ENCODE results near the gene SKI. TPM values are rescaled to one million over a fixed set of nuclear protein-coding genes. Genes with fewer than 3 reads are reported as not detected.

Gene SKI
- total and polyA plus RNA-seq, 9 of the 15 experiments (the other 6 are each of a cell fraction or from before 2014, with no cell fraction given), result 0.10 to 60.5 (median 4.6) TPM

DNA sequence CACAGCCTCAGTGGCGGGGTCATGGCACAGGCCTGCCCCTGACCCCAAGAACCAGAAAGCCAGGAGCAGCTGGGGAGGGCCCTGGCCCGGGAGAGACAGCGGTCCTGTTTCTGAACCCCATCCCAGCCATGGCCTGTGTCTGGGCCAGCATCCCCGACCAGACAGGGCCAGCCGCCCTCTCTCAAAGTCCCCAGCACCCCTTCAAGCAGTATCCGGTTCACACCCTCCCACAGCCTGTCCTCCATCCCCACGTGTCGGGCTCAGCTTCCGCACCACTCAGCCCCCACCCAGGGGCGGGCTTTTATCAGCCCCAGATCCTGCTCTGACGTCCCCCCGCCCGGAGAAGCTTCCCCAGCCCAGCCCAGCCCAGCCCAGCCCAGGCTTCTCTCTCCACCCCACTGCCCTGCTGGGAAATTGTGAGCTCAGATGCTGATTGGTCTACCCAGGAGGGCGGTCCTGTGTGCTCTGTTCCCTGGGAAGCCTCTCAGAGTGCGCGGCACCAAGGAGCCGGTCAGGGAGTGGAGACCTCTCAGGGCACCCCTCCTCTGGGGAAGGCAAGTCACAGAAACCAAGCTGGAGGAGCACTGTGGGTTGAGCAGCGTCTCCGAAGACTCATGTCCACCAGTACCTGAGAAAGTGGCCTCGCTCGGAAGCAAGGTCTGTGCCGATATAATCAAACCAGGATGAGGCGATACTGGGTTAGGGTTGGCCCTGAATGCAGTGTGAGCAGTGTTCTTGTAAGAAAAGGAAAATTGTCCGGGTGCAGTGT is 28.9 kb upstream of the SKI start (continued):
- peak; percentile 37; the same call in 1 of the 2 replicates for TF ChIP-seq BHLHE40 (IDR thresholded peaks at IDR 0.05; ENCODE audit: low read length)
- TF ChIP-seq PREB (CRISPR knock-in tag; IDR thresholded peaks at IDR 0.05), result no peak
- TF ChIP-seq RBBP5 (IDR thresholded peaks at IDR 0.05; ENCODE audit: borderline replicate concordance, insufficient read depth, low read length, poor library complexity, severe bottlenecking), result peak; percentile 23
- TF ChIP-seq ZNF133 (CRISPR knock-in tag; IDR thresholded peaks at IDR 0.05), result 0 out of 2 replicates have a peak, but pooled peaks have one; percentile 43
- no peak for TF ChIP-seq PBX2 (CRISPR knock-in tag; IDR thresholded peaks at IDR 0.05; ENCODE audit: low read depth)
- no peak for TF ChIP-seq PBX2 (tag; conservative IDR thresholded peaks at IDR 0.05; ENCODE audit: low read depth)
- TF ChIP-seq, protein P1, sequence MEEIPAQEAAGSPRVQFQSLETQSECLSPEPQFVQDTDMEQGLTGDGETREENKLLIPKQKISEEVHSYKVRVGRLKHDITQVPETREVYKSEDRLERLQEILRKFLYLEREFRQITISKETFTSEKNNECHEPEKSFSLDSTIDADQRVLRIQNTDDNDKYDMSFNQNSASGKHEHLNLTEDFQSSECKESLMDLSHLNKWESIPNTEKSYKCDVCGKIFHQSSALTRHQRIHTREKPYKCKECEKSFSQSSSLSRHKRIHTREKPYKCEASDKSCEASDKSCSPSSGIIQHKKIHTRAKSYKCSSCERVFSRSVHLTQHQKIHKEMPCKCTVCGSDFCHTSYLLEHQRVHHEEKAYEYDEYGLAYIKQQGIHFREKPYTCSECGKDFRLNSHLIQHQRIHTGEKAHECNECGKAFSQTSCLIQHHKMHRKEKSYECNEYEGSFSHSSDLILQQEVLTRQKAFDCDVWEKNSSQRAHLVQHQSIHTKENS (CRISPR knock-in tag; IDR thresholded peaks at IDR 0.05), result no peak
- peak; percentile 67 for TF ChIP-seq ZFX (CRISPR knock-in tag; IDR thresholded peaks at IDR 0.05)
- no peak for TF ChIP-seq NCOR1 (IDR thresholded peaks at IDR 0.05)
- TF ChIP-seq NR0B1 (IDR thresholded peaks at IDR 0.05; ENCODE audit: partially characterized antibody), result no peak
- peak; percentile 75; the same call in 1 of the 2 replicates for TF ChIP-seq KAT7 (CRISPR knock-in tag; IDR thresholded peaks at IDR 0.05; ENCODE audit: borderline replicate concordance)
- no peak for TF ChIP-seq ZNF76 (CRISPR knock-in tag; IDR thresholded peaks at IDR 0.05; ENCODE audit: borderline replicate concordance)
- TF ChIP-seq ZNF445 (CRISPR knock-in tag; IDR thresholded peaks at IDR 0.05; ENCODE audit: low read depth), result no peak
- peak; percentile 79 for TF ChIP-seq TAF7 (tag; IDR thresholded peaks at IDR 0.05)

Measured in K562 (cell line).